ENCODE data around the gene SYNGR4.

SYNGR4 gene

DNA sequence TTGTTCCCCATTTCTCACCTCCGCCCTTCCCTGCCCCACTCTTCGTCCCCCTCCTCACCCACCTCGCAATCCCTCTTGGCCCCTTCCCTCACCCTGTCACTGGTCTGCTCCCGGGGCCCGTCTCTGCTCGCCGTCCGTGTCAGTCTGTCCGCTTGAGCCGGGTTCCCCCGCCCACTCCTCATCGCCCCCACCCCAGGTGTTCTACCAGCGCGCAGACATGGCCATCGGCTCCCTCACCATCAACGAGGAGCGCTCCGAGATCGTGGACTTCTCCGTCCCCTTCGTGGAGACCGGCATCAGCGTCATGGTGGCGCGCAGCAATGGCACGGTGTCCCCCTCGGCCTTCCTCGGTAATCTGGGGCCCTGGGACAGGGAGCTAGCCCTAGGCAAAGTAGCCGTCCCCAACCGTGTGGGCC lies 51.6 kb downstream of the SYNGR4 start:
- H3K27me3 ChIP-seq (ENCODE audit: control insufficient read depth, insufficient read depth, low read length), result peaks cover 5% of the 10 kb centered on the region
- no peak overlapping the region for H3K9ac ChIP-seq (ENCODE audit: low read length)
- no peaks in the 10 kb centered on the region for H3K4me1 ChIP-seq (ENCODE audit: control insufficient read depth, insufficient read depth, low read length)
- H3K27ac ChIP-seq (ENCODE audit: low read depth, low read length), result no peak overlapping the region
- H3K36me3 ChIP-seq (ENCODE audit: control insufficient read depth, insufficient read depth, low read length), result no peaks in the 10 kb centered on the region
- no peak overlapping the region for H3K4me3 ChIP-seq (ENCODE audit: low read length)

GRCh38 chr19:48417421-48417820 lies 53.3 kb downstream of the SYNGR4 start:
- Histone ChIP-seq H3K27ac (ENCODE audit: low read depth, low read length) (no peak overlapping the region), H3K36me3 (ENCODE audit: control insufficient read depth, insufficient read depth, low read length) (no peaks in the 10 kb centered on the region), H3K4me3 (ENCODE audit: low read length) (no peak overlapping the region), H3K9ac (ENCODE audit: low read length) (no peak overlapping the region), H3K27me3 (ENCODE audit: control insufficient read depth, insufficient read depth, low read length) (peaks cover 5% of the 10 kb centered on the region), H3K4me1 (ENCODE audit: control insufficient read depth, insufficient read depth, low read length) (no peaks in the 10 kb centered on the region)

DNA sequence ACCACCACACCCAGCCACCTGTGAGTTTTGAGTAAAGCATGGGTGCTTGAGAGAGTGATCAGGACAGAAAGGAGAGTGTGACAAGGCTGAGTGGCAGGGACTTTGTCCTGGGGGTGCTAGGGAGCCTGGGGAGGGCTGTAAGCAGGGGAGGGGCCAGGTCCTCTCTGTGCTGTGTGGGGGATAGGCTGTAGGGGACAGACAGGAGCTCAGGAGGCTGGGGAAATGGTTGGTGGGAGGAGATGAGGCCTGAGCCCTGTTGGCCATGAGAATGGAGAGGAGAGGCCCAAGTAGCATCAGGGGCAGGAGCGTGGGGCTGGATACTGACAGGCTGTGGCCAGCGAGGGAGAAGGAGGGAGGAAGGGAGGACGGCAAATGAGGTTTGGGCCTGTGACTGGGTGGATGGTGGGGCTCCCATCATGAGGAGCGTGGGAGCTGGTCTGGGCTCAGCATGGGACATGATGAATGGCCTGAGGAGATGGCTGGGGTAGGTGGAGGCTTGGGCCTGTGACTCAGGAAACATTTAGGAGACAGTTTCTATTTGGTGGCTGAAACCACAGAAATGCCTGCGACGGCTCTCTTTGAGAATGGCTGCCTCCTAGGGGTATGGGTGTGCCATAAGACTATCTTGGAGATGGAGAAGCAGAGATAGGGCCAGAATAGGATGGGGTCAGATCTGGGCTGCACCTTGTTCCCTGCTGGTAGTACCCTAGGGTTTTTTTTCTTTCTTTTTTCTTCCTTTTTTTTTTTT lies 54.3 kb downstream of the SYNGR4 start:
- no peaks in the 10 kb centered on the region for H3K36me3 ChIP-seq (ENCODE audit: control insufficient read depth, insufficient read depth, low read length)
- peaks cover 5% of the 10 kb centered on the region for H3K27me3 ChIP-seq (ENCODE audit: control insufficient read depth, insufficient read depth, low read length)
- H3K4me3 ChIP-seq (ENCODE audit: low read length), result no peak overlapping the region
- no peak overlapping the region for H3K27ac ChIP-seq (ENCODE audit: low read depth, low read length)
- H3K4me1 ChIP-seq (ENCODE audit: control insufficient read depth, insufficient read depth, low read length), result no peaks in the 10 kb centered on the region
- no peak overlapping the region for H3K9ac ChIP-seq (ENCODE audit: low read length)

DNA sequence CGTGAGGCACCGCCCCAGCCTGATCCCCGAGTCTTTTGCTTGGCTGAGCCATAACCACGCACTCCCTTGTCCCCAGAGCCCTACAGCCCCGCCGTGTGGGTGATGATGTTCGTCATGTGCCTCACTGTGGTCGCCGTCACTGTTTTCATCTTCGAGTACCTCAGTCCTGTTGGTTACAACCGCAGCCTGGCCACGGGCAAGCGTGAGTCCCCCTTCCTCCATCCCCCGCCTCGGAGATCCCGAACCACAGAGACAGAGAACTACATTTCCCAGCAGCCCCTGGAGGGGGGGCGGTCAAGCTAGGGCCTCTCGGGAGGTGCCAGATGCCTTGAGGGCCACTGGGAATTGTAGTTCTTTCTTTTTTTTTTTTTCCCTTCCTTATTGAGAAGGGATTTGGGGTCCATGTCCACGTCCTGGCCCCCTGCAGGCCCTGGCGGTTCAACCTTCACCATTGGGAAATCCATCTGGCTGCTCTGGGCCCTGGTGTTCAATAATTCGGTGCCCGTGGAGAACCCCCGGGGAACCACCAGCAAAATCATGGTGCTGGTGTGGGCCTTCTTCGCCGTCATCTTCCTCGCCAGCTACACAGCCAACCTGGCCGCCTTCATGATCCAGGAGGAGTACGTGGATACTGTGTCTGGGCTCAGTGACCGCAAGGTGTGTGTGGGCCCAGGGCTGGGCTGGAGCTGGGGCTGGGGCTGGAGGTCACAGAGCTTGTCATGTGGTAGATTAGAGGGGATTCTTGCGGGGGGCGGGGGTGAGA lies 55.2 kb downstream of the SYNGR4 start:
- no peak overlapping the region for H3K27ac ChIP-seq (ENCODE audit: low read depth, low read length)
- H3K9ac ChIP-seq (ENCODE audit: low read length), result no peak overlapping the region
- H3K4me3 ChIP-seq (ENCODE audit: low read length), result peak overlapping the region; percentile 33
- no peaks in the 10 kb centered on the region for H3K36me3 ChIP-seq (ENCODE audit: control insufficient read depth, insufficient read depth, low read length)
- H3K4me1 ChIP-seq (ENCODE audit: control insufficient read depth, insufficient read depth, low read length), result no peaks in the 10 kb centered on the region
- H3K27me3 ChIP-seq (ENCODE audit: control insufficient read depth, insufficient read depth, low read length), result peaks cover 5% of the 10 kb centered on the region

GRCh38 chr19:48421548-48421947 lies 57.4 kb downstream of the SYNGR4 start:
- H3K27ac ChIP-seq (ENCODE audit: low read depth, low read length), result no peak overlapping the region
- H3K4me3 ChIP-seq (ENCODE audit: low read length), result no peak overlapping the region
- no peaks in the 10 kb centered on the region for H3K4me1 ChIP-seq (ENCODE audit: control insufficient read depth, insufficient read depth, low read length)
- no peaks in the 10 kb centered on the region for H3K36me3 ChIP-seq (ENCODE audit: control insufficient read depth, insufficient read depth, low read length)
- no peaks in the 10 kb centered on the region for H3K27me3 ChIP-seq (ENCODE audit: control insufficient read depth, insufficient read depth, low read length)
- H3K9ac ChIP-seq (ENCODE audit: low read length), result no peak overlapping the region

GRCh38 chr19:48424694-48425219 lies 60.6 kb downstream of the SYNGR4 start:
- Histone ChIP-seq H3K27ac (ENCODE audit: low read depth, low read length) (no peak overlapping the region), H3K4me1 (ENCODE audit: control insufficient read depth, insufficient read depth, low read length) (no peaks in the 10 kb centered on the region), H3K9ac (ENCODE audit: low read length) (no peak overlapping the region)

More at GRCh38 chr19:48424694-48425219, 60.6 kb downstream of the SYNGR4 start:
- no peaks in the 10 kb centered on the region for H3K36me3 ChIP-seq (ENCODE audit: control insufficient read depth, insufficient read depth, low read length)
- no peak overlapping the region for H3K4me3 ChIP-seq (ENCODE audit: low read length)
- H3K27me3 ChIP-seq (ENCODE audit: control insufficient read depth, insufficient read depth, low read length), result no peaks in the 10 kb centered on the region
